ENCODE data around the gene CNOT6.
"Not testable (repeated sequence)": the region's sequence is repeated elsewhere in the genome, so short reads cannot be mapped to it uniquely, and the experiment has no call there.

CNOT6 gene

DNA sequence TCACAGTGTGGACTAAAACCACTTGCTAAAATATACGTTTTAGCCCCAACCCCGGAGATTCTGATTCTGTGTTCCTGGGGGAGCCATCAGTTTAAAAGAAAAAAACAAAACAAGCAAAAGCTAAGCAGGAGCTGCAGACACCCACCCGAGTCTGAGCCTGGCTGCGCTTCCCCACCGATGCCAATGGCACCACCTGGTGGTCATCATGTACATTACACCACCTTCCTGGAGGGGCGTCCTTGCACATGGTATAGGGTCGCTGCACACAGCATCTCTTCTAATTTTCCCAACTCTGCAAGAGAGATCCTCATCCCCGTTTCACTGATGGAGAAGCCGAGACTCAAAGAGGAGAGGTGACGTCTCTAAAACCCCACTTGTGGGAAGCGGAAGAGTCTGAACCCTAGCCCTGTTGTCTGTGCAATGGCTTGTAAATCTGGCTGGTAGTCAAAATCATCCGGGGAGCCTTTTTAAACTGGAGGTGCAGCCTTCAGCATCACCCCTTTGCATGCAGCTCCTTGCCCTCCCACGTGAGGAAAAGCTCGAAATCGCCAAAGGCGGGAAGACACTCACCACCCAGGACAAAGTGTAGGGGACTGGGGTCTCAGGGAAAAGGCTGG is 23.1 kb upstream of the CNOT6 start:
- DNase-seq (ENCODE audit: low spot score) = peak; percentile 80

DNA sequence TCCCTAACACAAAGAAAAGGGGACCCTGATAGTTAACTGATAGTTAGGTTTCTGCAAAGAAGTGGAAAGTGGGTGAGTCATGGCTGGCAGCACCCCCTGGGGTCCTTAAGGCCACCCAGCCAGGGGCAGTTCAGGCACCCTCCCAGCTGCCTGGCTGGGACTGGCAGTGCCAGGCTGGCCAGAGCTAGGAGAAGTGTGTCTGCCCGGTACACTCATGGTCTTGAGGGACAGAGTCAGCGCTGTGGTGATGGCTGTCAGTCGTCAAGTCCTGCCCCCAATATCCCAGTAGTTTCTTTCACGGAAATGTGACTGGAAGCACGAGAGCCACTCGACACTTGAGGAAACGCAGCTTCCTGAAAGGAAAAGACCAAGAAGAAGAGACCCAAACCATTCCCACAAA is 22.3 kb upstream of the CNOT6 start:
- DNase-seq (ENCODE audit: low spot score) = no peak

DNA sequence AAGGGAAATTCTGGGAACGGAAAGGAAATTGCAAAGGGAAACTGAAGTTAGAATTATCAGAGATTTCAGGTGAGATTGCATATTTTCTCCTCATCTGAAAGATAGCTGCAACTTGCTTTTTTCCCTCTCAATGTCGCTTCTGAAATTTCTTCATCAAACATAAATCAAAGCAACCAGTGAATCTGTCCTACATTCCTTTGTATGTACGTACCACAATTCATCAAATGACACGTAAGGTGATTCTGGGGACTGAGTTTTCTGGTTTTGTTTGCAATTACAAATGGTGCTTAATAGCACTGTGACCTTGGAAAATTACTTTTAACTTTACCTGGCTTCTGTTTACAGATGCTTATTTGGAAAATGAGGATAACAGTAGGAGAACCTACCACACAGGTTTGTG is 21.9 kb upstream of the CNOT6 start:
- DNase-seq (ENCODE audit: low spot score) = no peak

- not testable (repeated sequence) for DNase-seq (ENCODE audit: low spot score)
Measured at GRCh38 chr5:180473386-180473785, 20.8 kb upstream of the CNOT6 start.

GRCh38 chr5:180474569-180474968 is 19.6 kb upstream of the CNOT6 start:
- no peak for DNase-seq (ENCODE audit: low spot score)

GRCh38 chr5:180475969-180476524 is 18.1 kb upstream of the CNOT6 start:
- not testable (repeated sequence) for DNase-seq (ENCODE audit: low spot score)

- no peak for DNase-seq (ENCODE audit: low spot score)
Measured at GRCh38 chr5:180484813-180485212, 9.4 kb upstream of the CNOT6 start.

DNA sequence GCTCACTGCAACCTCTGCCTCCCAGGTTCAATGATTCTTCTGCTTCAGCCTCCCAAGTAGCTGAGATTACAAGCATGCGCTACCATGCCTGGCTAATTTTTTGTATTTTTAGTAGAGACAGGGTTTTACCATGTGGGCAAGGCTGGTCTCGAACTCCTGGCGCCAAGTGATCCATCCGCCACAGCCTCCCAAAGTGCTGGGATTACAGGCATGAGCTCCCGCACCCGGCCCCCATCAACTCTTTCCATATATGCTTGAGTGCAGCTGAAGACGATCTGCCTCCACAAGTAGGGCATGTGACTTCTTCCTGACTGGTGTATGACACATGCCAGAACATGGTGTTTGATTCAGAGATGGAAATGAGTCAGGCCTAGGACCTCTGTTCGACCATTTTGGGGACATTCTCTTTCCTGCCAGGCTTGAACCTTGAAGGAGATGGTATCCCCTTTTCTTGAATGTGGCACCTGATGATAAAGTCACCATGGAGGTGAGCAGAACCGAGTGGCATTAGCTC is 7.5 kb upstream of the CNOT6 start:
- no peak for DNase-seq (ENCODE audit: low spot score)

DNA sequence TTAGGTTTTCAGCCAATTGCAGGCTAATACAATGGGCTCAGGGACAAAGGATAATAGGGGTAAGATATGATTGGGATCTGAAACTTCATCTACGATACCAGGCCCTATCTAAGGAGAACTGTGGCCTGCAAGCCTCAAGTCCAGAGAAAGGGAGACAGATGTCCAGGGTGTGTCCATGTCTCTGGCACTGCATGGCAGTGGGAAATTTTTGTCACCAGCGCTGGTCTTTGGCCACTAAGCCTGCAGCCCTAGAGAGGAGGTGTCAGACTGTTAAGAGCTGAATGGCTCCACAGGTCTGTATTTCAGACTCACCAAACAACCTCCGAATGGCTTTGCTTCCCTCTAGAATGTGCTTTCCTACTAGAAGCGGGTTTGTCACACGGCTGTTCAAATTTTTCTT is 6.6 kb upstream of the CNOT6 start:
- DNase-seq (ENCODE audit: low spot score) = no peak

- no peak for DNase-seq (ENCODE audit: low spot score)
Measured at GRCh38 chr5:180491496-180491895, 2.7 kb upstream of the CNOT6 start.

GRCh38 chr5:180492226-180492903 is 1.8 kb upstream of the CNOT6 start:
- no peak for DNase-seq (ENCODE audit: low spot score)

- DNase-seq (ENCODE audit: low spot score) = peak; percentile 70
Measured at GRCh38 chr5:180494510-180495181, 467 bp downstream of the CNOT6 start.

DNA sequence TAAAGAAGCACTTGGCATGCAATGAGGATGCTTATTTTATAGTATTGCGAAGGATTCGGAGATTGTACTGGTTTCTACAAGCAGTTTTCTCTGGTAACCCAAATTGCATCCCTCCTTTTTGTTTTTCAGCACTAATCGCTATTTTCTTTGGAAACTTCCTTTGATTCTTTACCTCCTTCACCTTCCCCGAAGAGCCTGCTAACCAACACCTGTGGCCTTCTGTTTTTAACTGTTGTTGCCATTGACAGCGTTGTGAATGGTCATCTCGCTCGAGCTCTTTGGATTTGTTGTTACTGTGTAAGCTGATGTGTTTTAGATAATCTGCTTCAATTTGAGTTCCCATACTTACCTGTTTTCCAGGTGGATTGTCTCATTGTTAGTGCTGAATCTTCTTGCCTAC is 1.1 kb downstream of the CNOT6 start:
- DNase-seq (ENCODE audit: low spot score) = no peak

DNA sequence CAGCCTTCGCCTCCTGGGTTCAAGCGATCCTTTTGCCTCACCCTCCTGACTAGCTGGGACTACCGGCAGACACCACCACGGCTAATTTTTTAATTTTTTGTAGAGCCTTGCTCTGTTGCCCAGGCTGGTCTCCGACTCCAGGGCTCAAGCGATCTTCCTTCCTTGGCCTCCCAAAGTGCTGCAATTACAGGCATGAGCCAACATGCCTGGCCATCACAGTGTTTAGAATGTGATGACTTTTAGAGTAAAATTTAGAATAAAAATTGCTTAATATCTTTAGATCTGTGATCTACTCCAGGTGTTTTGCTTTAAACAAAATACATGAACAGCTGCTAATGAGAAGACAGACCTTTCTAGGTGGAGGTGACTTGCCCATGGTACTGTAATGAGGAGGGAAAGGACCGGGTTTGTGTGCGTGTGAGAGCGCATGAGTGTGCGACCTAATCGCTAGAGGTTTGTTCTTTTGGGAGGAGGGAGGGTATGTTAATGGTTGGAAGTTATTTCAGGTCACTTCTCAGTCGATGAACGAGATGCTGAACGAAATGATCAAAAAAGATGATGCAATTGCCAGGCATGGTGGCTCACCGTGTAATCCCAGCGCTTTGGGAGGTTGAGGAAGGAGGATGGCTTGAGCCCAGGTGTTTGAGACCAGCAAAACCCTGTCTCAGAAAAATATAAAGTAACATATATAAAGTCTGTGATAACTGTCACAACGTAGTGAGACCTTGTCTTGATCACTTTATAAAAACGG is 2.0 kb downstream of the CNOT6 start:
- DNase-seq (ENCODE audit: low spot score) = no peak

GRCh38 chr5:180496806-180497205 is 2.6 kb downstream of the CNOT6 start:
- not testable (repeated sequence) for DNase-seq (ENCODE audit: low spot score)

DNA sequence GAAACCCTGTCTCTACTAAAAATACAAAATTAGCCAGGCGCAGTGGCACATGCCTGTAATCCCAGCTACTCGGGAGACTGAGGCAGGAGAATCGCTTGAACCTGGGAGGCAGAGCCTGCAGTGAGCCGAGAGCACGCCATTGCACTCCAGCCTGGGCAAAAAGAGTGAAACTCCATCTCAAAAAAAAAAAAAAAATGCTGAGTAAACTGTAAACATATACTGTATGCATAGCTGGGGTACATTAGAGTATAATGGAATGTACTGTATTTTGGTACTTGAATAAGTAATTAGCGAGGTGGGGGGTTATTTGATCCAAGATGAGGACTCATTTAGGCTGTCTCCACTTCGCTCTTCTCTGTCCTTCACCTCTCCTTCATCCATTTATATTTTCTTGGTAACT is 3.7 kb downstream of the CNOT6 start:
- DNase-seq (ENCODE audit: low spot score) = not testable (repeated sequence)

DNA sequence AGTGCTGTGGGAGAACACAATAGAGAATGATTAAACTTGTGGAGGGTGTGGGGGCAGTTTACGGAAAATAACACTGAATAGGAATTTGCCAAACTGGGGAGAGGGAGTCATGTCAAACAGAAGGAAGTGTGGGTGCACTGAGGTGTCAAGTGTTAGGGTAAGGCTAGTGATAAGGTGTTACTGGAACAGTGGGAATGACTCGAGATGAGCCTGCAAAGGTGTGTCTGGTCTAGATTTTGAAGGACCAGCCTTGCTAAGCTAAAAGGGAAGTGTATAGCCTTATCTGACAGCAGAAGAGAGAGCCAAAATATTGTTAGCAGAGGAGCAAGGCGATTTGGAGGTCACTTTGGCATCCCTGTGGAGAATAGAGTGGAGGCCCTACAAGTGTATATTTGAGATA is 4.2 kb downstream of the CNOT6 start:
- no peak for DNase-seq (ENCODE audit: low spot score)

- no peak for DNase-seq (ENCODE audit: low spot score)
Measured at GRCh38 chr5:180499684-180500083, 5.5 kb downstream of the CNOT6 start.

- not testable (repeated sequence) for DNase-seq (ENCODE audit: low spot score)
Measured at GRCh38 chr5:180500300-180500699, 6.1 kb downstream of the CNOT6 start.

- no peak for DNase-seq (ENCODE audit: low spot score)
Measured at GRCh38 chr5:180507661-180508060, 13.5 kb downstream of the CNOT6 start.

DNA sequence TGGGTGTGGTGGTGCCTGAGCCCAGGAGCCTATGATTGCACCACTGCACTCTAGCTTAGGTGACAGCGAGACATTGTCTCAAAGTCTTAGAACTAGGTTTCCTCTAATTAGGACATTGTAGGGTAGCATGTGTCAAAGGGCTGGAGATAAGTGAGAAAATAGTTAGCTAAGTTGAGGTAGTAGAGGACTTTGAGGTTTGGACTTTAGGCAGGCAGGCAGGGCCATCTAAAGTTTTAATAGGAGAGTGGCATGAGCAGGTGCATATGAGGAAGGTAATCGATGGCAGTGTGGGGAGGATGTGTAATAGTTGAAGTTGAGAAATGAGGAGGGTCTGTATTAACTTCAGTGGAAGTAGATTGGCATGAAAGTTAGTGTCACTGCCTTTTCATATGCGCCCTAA is 21.1 kb downstream of the CNOT6 start:
- no peak for DNase-seq (ENCODE audit: low spot score)

- DNase-seq (ENCODE audit: low spot score) = not testable (repeated sequence)
Measured at GRCh38 chr5:180515974-180516373, 21.8 kb downstream of the CNOT6 start.

All from left forelimb (tissue), 1 donor.